GM15510 (cell line): Measurements from ENCODE around the gene LRP2BP.

ENCODE experiments used
- POLR2A ChIP-seq: IDR thresholded peaks from 3 replicates; pipeline ENCODE4 v1.6.1; 2011; ENCODE audit warnings: borderline replicate concordance; ENCODE audit not compliant: insufficient read length; ENCODE audit errors: extremely low read depth

Gene LRP2BP

GRCh38 chr4:185352202-185352601, 43.5 kb downstream of the LRP2BP start:
- TF ChIP-seq POLR2A, result no peak

- no peak for TF ChIP-seq POLR2A
Observed at GRCh38 chr4:185351691-185352090, 44.0 kb downstream of the LRP2BP start.

DNA sequence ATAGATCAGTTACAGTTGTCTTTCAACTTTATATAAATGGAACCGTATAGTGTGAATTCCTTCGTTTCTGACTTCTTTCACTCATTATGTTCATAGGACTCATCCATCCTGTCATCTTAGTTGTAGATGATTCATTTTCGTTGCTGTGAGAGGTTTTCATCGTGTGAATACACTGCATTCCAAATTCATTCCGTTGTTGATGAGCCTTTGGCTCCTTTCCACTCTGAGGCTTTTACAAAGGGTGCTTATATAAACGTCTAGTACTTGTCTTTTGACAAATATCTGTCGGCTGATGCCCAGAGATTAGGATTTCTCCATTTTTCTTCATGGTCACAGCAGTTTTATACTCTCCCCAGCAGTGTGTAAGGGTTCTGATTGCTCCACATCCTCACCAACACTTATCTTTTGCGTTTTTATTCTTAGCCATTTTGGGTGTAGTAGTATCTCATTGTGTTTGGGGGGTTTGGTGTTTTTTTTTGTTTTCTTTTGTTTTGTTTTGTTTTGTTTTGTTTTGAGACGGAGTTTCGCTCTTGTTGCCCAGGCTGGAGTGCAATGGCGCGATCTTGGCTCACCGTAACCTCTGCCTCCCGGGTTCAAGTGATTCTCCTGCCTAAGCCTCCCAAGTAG, 48.6 kb downstream of the LRP2BP start:
- TF ChIP-seq POLR2A, result no peak

DNA sequence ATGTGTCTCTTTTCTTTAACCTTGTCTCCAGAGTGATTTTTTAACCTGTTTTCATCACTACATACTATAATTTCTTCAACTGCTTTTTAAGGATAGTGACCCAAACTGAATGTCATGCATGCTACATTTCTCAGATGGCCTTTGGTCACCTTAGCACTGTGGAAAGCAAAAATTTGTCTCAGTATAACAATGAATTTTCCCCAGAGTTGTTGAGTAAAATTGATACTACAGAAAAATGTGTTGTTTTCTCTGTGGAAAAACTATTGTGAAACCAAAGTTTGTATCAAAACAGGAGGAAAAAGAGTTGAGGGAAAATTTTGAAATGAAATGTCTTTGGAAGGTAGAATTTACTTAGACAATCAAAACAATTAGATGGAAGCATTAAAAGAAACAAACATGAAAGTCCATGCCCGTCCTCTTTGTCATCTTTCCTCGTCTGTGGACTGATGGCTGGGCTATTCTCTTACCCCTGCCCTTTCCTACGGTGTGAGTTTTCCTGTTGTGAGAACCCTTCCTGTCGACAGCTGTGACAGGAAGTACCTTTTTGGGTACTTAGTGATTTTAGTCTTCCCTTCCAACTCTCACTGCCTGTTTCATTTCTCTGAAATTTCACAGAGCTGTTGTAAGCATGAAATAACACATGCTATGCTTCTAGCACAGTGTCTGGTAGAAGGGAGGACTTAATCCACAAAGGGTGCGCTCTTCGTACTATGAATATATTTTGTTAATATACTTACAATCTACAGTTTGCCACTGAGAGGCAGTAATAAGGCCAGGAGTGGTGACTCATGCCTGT, 50.8 kb downstream of the LRP2BP start:
- TF ChIP-seq POLR2A, result no peak

GRCh38 chr4:185343726-185344581, 51.8 kb downstream of the LRP2BP start:
- TF ChIP-seq POLR2A, result no peak

DNA sequence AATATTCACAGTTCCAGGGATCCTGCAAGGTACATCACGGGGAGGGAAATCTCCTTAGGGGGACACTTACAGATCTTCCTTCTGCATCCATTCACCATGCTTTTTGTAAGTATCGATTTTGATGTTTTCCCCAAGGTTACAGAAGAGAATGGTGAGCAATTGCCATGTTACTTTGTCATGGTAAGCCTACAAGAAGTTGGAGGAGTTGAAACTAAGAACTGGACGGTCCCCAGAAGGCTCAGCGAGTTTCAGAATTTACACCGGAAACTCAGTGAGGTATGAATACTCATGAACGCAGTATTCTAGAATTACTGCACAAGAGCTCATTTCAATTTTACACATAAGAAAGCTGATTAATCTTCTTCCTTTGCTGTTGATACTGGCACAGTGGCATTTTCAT, 53.9 kb downstream of the LRP2BP start:
- TF ChIP-seq POLR2A, result peak; percentile 20

GRCh38 chr4:185341377-185341776, 54.3 kb downstream of the LRP2BP start:
- no peak for TF ChIP-seq POLR2A

DNA sequence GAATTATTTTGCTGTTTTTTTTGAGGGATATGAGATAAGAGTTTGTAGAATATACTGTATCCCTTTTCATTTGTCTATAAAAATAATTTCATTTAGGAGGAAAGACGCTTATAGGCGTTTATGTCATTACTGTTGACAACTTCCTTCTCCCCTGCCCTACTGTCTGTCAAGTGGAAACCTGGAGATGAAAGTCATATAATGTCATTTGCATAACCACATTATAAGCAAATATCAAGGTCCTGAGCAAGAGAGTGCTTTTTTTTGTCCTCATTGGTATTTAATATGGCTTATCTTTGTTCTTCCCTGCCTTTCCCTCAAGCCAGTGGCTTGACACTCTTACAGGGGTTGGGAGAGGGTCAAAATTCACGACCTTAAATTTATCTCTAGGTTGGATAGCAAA, 55.8 kb downstream of the LRP2BP start:
- no peak for TF ChIP-seq POLR2A

GRCh38 chr4:185335579-185335978, 60.1 kb downstream of the LRP2BP start:
- no peak for TF ChIP-seq POLR2A

DNA sequence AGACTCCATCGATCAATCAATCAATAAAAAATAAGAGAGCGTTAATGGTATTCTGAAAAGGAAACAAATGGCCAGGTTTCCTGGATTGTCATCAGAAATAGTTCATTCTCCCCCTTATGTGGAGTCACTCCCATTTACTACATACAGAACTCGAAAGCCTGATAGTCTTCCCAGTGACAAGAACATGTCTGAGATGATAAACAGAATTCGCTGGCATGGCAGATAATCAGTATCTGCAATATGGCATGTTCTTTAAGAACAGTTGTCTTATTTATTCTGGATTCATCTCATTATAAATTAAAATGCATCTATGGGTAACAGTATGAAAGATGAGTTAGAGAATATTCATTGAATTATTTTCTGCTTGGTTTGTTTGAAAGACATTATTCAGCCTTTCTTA, 61.4 kb downstream of the LRP2BP start:
- TF ChIP-seq POLR2A, result no peak

DNA sequence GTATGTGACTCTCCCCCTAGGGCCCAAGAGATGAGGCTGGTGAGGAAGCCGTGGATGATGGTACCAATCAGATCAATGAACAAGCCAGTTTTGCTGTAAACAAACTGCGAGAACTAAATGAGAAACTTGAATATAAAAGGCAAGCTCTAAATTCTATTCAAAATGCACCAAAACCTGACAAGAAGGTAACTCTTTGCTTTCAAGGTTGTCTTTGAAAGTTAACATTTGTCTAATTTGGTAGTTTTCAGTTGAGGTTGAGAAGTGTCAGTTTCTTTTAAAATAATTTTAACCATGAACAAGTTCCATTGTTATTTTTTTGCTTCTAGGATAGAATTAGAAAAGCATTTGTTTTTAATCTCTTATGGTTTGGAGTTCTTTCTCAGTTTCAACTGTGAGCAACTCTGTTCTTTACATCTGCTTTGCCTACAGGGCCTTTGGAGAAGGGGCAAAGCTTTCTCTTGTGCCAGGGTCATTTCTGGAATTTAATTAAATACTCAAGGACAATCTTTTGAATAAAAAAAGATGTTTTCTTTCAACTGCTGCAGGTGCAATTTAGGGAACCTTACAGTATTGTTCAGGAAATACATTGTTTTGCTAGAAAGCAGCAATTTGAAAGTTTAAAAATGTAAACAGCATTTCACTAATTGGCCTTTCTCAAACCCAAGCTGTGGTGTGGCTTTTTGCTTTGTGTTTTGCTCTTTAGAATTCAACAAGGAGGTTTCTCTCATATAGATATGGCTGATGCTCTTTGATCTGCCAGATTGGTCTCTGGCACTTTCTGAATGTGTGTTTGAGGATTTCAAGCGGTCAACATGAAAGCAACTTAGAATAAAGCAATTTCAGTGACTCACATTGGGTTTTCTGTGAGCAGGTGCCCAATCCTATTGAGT, 62.9 kb downstream of the LRP2BP start:
- no peak for TF ChIP-seq POLR2A

GRCh38 chr4:185328586-185328985, 67.1 kb downstream of the LRP2BP start:
- no peak for TF ChIP-seq POLR2A

- no peak for TF ChIP-seq POLR2A
Observed at GRCh38 chr4:185323606-185324005, 72.1 kb downstream of the LRP2BP start.

DNA sequence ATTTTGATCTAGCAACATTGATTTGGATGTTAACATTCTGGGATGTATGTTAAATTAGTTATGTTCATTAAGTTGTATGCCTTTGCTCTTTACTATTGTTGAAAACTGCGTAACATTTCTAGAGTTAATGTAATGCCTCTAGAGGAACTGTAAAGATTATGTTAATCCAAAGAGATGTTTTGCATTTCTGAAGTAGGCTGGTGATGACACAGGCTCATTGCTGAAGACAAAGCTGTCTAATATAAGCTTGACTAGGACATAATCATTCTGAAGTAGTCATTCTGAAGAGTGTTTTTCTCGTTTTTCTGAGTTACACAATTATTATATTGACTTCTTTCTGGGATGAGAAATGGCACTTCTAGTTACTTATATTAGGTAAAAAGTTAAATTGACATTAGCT, 72.9 kb downstream of the LRP2BP start:
- TF ChIP-seq POLR2A, result no peak
